LNCAP (cell line): ENCODE measurements around the gene CAPN10.

Source experiments
- TF ChIP-seq, protein P1 (sequence below): fragments of 450-650 bp; IDR thresholded peaks from 2 replicates; pipeline ENCODE4 v1.5.1; 2017; ENCODE audit warnings: mild to moderate bottlenecking

The CAPN10 gene

DNA sequence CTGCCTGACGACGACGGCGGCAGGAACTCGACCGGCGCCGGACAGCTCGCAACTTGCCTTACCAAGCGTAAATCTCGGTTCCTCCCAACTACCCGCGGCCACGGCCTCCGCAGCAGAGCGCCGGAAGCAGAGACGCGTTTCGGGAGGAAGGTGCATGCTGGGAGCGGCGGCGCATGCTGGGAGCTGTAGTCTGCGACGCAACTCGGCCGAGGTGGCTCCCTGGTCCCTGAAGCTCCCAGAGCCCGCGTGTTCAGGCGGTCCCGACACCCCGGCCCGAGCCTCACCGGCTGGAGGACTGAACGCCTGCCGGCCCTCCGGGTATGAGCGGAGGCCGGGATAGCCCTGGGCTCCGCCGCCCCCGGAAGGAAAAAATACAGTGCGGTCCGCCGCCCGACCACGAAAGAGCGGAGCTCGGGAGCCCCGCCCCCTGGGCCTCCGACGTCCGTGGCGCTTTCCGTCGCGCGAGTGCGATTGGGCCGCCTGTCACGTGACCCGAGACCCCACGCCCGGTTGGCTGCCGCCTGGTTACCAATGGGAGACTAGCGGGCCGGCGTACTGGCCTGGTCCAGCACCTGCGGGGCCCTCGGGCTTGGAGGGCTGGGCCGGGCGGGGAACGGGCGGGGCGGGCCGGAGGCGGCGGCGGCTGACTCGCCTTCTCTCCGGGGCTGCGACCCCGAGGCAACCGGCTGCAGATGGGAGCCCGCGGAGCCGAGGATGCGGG lies at the start of gene CAPN10:
TSS of gene CAPN10 (plus strand) at position 537 of the 721 bp plus-strand sequence. CDS start at position 715, 178 bp downstream.
- TF ChIP-seq, protein P1, sequence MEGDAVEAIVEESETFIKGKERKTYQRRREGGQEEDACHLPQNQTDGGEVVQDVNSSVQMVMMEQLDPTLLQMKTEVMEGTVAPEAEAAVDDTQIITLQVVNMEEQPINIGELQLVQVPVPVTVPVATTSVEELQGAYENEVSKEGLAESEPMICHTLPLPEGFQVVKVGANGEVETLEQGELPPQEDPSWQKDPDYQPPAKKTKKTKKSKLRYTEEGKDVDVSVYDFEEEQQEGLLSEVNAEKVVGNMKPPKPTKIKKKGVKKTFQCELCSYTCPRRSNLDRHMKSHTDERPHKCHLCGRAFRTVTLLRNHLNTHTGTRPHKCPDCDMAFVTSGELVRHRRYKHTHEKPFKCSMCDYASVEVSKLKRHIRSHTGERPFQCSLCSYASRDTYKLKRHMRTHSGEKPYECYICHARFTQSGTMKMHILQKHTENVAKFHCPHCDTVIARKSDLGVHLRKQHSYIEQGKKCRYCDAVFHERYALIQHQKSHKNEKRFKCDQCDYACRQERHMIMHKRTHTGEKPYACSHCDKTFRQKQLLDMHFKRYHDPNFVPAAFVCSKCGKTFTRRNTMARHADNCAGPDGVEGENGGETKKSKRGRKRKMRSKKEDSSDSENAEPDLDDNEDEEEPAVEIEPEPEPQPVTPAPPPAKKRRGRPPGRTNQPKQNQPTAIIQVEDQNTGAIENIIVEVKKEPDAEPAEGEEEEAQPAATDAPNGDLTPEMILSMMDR, result no peak

DNA sequence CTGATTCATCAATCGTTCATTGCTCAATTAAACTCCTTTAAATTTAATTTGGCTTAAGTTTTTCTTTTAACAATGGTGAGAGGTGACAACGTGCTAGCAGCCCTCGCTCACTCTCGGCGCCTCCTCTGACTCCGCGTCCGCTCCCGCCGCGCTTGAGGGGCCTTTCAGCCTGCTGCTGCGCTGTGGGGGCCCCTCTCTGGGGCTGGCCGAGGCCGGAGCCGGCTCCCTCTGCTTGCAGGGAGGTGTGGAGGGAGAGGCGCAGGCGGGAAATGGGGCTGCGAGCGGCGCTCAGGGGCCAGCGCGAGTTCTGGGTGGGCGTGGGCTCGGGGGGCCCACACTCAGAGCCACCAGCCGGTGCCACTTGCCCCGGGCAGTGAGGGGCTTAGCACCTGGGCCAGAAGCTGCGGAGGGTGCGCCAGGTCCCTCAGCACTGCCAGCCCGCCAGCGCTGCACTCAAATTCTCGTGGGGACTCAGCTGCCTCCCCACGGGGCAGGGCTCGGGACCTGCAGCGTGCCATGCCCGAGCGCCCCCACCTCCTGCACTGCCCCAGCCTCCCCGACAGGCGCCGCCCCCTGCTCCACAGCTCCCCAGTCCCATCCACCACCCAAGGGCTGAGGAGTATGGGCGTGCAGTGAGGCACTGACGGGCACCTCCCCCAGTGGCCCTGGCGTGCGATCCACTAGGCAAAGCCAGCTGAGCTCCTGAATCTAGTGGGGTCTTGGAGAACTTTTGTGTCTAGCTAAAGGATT lies 48.3 kb upstream of the CAPN10 start:
- TF ChIP-seq, protein P1, result no peak

DNA sequence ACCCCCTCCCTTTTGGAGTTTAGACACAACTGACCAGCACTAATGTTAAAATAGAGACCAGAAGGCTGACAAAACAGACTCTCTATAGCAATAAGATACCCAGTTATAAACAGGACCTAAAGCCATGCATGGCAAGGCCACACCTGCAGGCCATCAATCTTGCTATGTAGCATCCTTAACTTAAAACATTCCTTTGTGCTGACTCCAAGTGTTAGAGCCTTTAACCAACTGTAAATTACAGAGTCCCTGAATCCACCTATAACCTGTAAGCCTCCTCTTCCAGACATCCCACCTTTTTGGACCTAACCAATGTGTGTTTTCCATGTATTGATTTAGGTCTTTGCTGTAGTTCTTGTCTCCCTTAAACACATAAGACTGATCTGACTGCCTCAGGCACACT lies 46.6 kb upstream of the CAPN10 start:
- TF ChIP-seq, protein P1, result no peak

GRCh38 chr2:240551288-240551687 lies 35.2 kb upstream of the CAPN10 start:
- TF ChIP-seq, protein P1, result no peak

DNA sequence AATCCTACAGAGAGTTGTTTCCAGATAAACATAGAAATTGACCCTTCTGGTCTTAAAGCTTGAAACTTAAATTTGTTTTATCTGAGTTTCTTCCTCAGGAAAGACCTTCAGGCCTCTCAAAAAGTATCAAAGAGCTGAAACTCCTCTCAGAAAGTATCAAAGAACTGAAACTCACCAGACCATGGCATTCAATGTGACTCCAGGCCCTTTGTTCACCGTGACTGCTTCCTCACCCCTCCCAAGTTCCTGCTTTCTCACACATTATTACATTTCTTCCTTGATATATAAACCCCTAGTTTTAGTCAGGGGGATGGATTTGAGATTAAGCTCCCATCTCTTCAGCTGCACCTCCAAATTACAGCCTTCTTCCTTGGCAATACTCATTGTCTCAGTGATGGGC lies 34.7 kb upstream of the CAPN10 start:
- TF ChIP-seq, protein P1, result no peak

DNA sequence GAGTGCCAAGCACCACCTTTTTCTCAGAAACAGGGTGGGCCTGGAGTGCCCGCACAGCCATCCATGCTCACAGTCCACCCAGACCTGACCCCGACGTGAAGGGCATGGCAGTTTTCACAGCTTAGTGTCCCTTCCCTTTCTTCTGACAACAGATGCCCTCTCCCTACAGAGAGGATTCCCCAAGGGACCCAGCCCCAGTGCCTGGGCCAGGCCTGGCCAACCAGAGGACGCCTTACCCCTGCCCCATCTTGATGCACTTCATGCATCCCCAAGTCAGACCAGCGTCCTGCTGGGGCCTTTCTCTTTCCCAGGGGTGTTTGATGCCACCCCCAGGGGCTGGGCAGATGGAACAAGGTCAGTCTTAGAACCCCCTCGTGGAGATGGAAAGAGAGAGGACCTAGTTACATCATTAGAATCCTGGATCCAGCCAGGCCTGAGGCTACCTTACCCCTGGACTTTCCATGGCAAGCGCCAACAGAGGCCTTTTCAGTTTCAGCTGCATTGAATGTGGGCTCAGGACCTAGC lies 32.5 kb upstream of the CAPN10 start:
- TF ChIP-seq, protein P1, result no peak

DNA sequence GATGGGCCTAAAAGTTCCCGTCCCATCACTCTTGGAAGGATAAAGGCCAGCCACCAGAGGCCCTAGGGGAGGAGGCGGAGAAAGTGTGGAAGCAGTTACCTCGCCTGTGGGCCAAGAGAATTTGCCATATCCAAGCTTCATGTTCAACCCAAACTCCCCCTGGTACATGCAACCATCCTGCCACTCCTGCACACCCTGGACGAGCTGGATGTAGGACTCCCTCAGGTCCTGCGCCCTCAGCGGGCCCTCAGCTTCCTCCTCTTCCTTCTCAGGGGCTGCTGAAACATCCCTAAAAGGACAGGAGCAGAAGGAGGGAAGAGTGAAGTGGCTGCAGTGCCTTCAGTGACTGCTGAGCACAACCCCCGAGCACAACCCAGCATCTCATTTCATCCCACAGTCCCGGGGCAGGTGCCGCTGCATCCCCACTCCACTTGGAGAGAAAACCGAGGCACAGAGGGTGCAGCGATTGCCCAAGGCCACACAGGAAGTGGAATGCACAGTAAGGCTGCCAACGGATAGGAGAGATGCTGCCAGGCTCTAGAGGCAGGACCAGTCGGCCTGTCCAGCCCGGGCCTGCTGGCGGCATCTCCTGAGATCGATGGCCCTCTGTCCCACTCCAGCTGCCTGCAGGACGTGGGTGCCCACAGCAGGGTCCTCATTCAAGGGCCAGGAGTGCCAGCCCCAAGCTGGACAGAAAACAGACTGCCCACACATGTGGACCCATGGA lies 31.6 kb upstream of the CAPN10 start:
- TF ChIP-seq, protein P1, result no peak
